ENCODE data around the gene TNPO1.

- TF ChIP-seq CTCF (IDR thresholded peaks at IDR 0.05) (no peak), POLR2A (IDR thresholded peaks at IDR 0.05) (no peak)
Observed at GRCh38 chr5:72889324-72889723, 72.9 kb downstream of the TNPO1 start.
